Measurements from ENCODE around the gene SREBF1. TPM values are rescaled to one million over a fixed set of nuclear protein-coding genes. Genes with fewer than 3 reads are reported as not detected.

SREBF1 gene
- total RNA-seq, 2 experiments from 2014 or later: 69.3 to 73.6 TPM

DNA sequence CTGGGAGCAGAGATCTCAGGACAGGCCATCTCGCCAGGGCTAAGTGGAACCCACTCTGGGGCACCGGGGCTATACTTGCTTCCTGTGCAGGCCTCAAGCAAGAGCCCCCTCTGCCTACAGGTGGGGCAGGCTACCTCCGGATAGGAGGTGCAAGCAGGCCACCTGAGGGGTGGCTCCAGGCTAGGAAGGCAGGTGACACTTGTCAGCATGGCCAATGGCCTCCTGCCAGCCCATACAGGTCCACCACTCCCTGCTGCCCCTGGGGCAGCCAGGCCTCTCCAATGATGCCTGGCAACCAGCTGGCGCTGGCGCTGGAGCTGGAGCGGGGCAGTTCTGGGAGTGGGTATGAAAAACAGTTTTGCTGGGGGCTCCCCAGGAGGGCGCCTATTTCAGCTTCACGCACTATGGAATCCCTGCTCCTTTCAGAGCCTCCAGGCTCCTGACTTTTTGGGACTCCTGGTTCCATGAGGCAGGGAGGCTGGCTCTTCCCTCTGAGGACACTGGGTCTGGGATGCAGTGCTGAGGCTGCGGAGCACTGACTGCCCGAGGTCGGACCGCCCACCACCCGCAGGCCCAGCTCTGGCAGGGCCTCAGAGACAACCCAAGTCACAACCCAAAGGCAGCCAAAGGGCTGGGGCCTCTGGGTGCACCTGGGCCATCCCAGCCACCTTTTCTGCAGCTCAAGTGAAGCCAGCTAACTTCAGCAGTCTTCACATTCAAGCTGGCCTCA, 8.4 kb upstream of the SREBF1 start:
- ChIA-PET POLR2A (interaction anchor here (1.5 kb wide), 1 partner anchor 9 kb away, joined by 9 read pairs; the partner anchor contains the start of gene SREBF1), CTCF (interaction anchor here (1.0 to 5.1 kb wide), 2 partner anchors 8 to 10 kb away, joined by 6 to 32 read pairs; partner anchors contain the start of gene SREBF1)

DNA sequence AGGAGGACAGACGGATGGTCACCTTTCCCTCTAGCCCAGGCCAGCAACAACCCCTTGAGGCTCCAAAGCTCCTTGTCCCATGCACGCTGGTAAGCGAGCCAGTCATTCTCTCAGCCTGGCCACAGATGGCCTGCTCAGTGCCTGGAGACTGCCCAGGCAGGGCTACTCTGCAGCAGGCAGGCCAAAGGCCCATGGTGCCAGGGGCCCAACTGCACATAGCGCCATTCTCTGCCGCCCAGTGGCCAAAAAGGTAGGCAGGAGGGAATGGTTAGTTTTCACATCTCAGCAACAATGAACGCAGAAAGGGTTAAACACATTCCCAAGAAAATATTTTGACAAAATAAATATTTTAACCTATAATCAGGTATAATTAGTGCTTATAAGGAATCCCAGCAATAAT, 7.7 kb upstream of the SREBF1 start:
- CTCF ChIA-PET: no interaction called here
- POLR2A ChIA-PET: no interaction called here

DNA sequence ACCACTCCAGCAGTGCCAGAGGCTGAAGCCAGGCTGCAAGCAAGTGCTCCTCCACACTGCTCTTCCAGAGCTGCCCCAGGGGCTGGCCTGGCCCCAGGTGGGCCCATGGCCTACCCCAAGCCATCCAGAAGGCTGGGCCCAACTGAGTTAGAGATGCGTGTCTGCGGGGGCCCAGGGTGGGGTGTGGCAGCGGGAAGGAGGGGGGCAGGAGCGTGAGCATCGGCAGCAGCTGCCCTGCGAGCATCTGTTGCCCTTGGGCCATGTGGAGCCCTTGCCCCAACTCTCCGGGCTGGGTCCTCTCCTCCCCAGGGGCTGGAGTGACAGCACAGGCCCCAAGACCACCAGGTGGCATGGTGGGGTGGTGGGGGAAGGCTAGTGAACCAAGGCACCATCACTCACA, 7.3 kb upstream of the SREBF1 start:
- CTCF ChIA-PET: no interaction called here
- POLR2A ChIA-PET: no interaction called here

DNA sequence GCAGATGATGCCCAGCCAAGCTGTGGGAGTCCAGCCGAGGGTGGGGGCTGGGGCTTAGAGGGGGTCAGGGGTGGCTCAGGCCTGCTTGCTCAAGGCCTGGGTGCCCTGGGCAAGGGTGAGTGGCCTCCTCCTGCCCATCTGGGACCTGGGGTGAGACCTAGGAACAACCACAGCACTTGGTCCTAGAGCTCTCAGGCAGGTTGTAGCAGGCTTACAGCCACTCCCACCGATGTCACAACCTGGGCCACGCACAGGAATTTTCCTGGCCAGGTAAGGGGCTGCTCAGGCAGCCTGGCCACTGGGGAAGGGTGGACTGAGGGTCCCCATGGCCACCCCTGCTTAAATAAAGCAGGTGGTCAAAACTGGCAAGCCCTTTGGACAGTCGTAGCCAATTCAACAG, 6.3 kb upstream of the SREBF1 start:
- ChIA-PET CTCF (interaction anchor here (0.9 to 3.6 kb wide), 2 partner anchors 10 to 30 kb away, joined by 3 to 17 read pairs; no protein-coding TSS in a partner anchor), POLR2A (no interaction called here)

DNA sequence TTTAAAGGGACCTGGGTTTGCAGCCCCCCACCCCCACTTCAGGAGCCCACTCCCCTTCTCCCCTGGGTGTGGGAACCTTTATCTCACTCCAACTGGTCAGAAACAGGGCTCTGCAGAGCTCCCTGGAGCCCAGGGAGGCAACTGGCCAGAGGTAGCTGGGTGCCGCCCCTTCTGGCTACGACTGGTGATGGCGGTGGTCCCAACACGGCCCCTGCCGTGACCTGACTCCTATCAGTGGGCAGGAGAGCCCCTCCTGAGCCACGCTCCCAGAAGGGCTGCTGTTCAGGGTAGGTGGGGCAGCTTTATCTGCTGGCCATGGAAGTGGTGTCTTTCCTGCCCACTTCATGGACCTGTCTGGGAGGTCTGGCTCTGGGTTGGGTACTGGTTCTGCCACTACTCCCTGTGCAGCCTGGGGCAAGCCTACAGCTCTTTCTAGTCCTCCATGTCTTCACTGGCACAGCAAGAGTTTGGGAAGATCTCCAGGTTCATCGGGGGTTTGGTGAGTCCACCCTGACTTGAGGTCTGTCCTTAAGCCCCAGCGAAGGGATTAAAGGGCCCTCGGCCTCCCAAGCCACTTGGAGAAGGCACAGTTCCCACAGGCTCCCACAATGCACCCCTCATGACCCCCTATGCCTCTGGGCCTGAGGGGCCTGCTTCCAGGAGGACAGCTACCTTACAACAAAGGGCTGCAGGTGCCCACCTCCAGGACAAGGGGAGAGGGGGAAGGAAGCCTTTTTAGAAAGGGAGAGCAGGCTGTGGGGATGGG, 5.5 kb upstream of the SREBF1 start:
- CTCF ChIA-PET: interaction anchor here (0.9 to 3.6 kb wide), 2 partner anchors 11 to 29 kb away, joined by 3 to 17 read pairs; no protein-coding TSS in a partner anchor
- POLR2A ChIA-PET: no interaction called here

DNA sequence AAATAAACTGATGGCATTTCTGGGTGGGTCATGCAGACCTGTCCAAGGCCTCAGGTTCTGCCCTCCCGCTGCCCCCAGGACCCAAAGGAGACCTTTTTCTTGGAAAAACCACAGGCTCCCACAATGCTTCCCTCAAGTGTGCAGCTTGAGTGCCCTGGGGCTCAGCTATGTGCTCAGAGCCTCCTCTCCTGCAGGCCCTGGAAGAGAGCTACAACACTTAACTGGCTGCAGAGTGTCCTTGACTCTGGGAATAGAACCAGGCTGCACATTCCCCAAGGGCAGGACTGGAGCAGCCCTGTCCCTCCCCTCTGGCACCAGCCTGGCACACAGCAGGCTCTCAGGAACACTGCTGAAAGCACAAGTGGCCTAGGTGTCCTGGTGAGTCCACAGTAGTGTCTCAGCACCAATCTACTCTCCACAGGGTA, 4.8 kb upstream of the SREBF1 start:
- ChIA-PET CTCF (interaction anchor here (1.5 to 3.6 kb wide), 2 partner anchors 8 to 28 kb away, joined by 5 to 17 read pairs; no protein-coding TSS in a partner anchor), POLR2A (interaction anchor here (1.3 to 1.6 kb wide), 3 partner anchors 8 to 160 kb away, joined by 5 to 19 read pairs (median 6); no protein-coding TSS in a partner anchor)

DNA sequence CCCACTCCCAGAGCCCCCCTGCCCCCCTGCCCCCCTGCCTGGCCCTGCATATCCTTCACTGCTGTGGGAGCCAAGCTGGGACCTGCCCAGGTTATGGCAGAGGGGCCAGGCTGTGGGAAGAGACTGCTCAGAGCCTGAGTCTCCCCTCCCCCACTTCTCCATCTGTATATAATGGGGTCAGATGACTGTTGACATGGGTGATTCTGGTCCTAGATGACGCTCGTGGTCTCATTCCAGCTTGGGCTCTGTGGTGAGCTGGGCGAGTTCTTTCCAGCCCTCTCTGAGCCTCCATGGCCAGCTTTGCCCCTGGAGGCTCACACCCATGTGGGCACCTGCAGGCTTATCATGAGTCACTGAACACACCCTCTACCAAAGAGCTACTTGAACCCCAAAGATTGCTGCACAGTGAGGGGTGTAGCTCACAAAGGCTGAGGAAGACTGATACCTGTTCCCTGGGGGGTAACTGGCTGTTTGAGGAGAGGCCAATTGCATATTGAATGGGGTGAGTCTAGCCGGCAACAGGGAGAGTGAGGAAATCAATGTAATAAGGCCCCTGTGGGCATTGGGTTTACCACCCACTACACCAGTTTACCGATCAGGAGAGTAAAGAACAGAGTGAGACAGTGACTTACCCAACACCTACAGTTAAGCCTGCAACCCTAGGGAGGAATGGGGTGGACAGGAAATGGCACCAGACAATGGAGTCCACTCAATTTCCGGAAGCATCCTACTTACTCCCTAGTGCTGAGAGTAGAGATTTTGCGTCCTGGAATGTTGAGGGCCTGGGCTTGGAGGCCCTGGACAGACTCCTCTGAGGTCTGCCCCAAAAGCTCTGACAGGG, 4.2 kb upstream of the SREBF1 start:
- ChIA-PET CTCF (interaction anchor here (0.8 to 3.6 kb wide), 3 partner anchors 9 to 158 kb away, joined by 3 to 17 read pairs (median 5); no protein-coding TSS in a partner anchor), POLR2A (interaction anchor here (0.8 to 1.6 kb wide), 5 partner anchors 8 to 159 kb away, joined by 3 to 19 read pairs (median 6); no protein-coding TSS in a partner anchor)

DNA sequence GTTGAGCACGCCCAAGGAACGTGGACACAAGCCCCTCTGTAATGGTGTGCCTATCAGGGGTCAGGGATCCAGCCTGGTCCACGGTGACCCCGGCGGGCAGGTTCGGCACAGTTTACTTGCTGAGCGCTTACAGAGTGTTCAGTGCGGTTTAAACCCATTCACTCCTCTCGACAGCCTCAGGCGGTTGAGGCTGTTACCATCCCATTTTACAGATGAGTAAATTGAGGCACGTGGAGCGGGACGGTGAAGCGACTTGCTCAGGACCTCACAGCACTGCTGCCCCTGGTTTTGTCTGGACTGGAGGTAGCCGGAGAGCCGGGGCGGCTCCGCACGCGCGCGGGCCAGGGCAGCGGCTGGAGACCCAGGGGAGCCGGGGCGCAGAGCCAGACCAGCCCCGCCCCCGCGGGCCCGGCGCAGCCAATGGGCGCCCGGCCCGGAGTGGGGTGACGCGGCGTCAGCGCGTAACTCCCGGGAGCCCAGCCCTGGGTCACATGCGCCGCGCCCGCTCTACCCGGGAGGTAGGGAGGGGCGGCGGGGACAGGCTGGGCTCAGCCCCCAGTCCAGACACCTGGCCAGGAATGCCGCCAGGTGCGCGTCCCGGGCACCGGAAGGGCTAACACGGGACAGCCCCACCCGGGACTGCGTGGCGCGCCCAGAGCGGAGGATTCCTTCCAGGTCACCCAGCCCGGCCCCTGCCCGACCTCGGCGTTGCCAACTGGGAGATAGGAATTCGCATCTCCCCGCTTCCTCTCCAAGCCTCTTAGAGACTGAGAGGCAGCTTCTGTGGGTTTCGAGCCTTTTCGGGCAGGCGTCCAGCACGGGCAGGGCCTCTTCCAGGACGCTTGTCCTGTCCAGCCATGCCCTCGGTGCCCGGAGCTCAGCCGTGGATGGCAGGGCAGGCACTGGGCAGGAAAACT, 3.3 kb upstream of the SREBF1 start:
- POLR2A ChIA-PET: interaction anchor here (0.8 to 2.0 kb wide), 6 partner anchors 8 to 158 kb away, joined by 3 to 19 read pairs (median 6); no protein-coding TSS in a partner anchor
- CTCF ChIA-PET: interaction anchor here (0.8 to 4.5 kb wide), 5 partner anchors 8 to 157 kb away, joined by 3 to 32 read pairs (median 5); no protein-coding TSS in a partner anchor

DNA sequence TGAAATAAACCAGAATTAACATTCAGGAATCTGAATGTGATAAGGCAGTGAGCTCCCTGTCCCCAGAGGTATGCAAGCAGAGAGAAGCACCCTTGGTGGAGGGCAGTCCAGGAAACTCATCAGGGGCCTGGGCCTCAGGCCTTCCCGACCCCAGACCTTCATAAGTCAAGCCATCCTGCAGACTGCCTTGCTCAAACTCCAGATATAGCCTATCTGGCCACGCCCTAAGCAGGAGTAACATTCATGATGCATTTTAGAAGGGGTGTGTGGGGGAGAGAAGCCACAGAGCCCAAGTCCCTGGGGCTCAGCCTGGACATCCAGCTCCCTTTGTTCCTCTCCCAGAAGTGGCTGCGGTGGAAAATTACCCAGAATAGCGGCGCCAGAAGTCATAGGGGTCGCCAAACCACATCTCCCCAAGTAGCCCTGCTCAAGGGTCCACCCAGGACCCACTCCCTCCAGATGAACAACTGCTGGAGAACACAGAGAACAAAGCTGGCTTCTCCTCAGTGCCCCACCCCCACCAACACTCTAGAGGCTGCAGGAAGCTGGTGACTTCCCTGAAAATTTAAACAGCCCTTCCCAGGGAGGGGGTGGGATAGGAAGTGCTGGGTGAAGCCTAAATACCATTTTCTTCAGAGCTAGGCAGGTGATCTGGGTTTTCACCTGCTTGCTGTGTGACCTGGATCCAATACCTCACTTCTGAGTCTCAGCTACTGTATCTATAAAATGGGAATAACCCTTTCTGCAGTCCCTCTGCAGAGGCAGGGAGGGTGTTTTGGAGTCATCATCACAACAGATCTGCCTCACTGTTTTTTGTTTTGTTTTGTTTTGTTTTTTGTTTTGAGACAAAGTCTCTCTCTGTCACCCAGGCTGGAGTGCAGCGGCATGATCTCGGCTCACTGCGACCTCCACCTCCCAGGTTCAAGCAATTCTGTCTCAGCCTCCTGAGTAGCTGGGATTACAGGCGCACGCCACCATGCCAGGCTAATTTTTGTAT, 1.5 kb upstream of the SREBF1 start:
- ChIA-PET POLR2A (interaction anchor here (0.9 to 7.8 kb wide), 4 partner anchors 10 to 156 kb away, joined by 5 to 65 read pairs (median 8); partner anchors contain the start of genes DRC3 and TOM1L2), CTCF (interaction anchor here (0.9 to 4.5 kb wide), 6 partner anchors 9 to 45 kb away, joined by 3 to 32 read pairs (median 10); no protein-coding TSS in a partner anchor)

DNA sequence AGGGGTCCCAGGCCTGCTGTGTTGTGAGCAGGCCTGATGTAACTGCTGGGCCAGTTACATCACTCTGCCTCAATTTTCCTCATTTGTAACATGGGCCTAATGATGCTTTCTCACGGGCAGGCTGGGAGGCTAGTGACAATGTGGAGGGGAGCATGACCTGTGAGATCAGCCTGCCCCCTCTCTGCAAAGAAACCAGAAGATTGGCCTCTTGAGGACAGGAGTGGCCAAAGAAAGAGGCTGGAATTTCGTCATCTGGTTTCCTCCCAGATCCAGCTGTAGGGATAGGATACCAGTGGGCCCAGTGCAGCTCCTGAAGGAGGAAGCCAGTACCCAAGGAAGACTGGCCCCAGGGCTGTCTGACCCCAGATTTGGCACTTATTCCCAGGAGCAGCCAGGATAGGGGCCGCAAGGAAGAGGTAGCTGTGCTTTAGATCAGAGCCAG, 615 bp upstream of the SREBF1 start:
- POLR2A ChIA-PET: interaction anchor here (0.8 to 7.8 kb wide), 9 partner anchors 9 to 155 kb away, joined by 3 to 65 read pairs (median 9); partner anchors contain the start of genes DRC3 and TOM1L2

DNA sequence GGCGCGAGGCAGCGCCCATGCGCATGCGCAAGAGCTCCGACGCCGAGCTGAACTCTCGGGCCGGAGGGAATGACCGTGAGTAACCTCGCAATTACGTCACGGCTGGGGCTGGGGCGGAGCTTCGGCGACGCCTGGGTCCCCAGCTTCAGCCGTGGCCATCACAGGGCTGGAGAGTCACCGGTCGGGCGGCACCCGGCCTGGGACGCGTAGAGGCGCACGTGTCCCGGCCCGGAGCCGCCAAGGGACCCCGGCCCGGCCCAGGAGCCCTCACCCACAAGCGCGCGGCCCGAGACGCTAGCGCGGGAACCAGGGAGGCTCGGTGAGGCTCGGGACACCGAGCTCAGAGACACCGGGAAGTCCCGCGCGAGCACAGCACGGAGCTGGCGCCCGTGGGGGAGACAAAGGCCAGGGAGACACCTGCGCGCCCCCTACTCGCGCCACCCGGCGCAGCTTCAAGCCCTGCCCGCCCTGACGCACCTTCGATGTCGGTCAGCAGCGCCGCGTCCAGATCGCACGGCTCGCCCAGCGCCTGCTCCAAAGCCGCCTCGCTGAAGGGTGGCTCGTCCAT, 452 bp downstream of the SREBF1 start:
- POLR2A ChIA-PET: interaction anchor here (0.5 to 7.8 kb wide), 20 partner anchors 8 to 245 kb away, joined by 3 to 65 read pairs (median 6); partner anchors contain the start of genes DRC3 and TOM1L2
- CTCF ChIA-PET: interaction anchor here (1.0 to 4.5 kb wide), 7 partner anchors 11 to 122 kb away, joined by 3 to 32 read pairs (median 6); no protein-coding TSS in a partner anchor

More for the DNA sequence above, 615 bp upstream of the SREBF1 start:
- CTCF ChIA-PET: interaction anchor here (0.9 to 4.5 kb wide), 5 partner anchors 8 to 44 kb away, joined by 3 to 32 read pairs (median 16); no protein-coding TSS in a partner anchor

DNA sequence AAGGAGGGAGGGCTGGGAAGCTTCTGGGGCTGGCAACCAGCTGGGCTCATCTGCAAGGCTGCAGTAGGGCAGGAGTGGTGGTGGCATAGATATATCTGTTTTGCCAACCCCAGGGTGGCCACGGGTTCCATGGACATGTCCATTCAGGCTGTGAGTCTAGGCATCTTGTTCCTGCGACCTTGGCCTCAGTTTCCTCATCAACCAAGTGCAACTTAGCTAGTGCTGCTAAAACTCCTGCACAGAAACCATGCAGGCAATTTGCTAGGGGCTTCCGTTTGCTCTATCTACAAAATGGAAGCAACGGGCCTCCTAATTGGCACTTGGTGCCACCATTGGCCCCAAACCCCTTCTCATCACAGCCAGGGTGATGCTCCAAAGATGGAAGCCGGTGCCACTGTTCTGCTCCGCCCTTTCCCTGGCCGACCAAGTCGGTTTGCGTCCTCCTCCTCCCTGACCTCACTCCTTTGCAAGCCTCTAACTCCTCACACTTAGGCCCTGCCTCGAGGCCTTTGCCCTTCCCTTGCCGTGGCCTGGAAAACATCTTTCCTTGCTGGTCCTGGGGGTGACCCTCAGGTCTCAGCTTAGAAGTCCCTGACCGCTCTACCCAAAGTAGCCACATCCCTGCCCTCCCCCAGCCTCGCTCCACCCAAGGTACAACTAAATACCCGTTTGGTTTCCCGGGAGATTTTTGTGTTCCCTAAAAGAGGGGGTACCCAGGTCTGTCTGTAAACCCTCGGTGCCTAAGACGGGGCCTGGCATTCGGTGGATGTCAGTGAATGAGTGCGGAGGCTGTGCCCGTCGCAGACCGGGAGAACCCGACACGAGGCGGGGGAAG, 1.2 kb downstream of the SREBF1 start:
- POLR2A ChIA-PET: interaction anchor here (0.5 to 7.8 kb wide), 18 partner anchors 10 to 245 kb away, joined by 3 to 65 read pairs (median 6); partner anchors contain the start of genes DRC3 and TOM1L2
- CTCF ChIA-PET: interaction anchor here (1.0 to 4.5 kb wide), 8 partner anchors 10 to 122 kb away, joined by 3 to 32 read pairs (median 6); no protein-coding TSS in a partner anchor

DNA sequence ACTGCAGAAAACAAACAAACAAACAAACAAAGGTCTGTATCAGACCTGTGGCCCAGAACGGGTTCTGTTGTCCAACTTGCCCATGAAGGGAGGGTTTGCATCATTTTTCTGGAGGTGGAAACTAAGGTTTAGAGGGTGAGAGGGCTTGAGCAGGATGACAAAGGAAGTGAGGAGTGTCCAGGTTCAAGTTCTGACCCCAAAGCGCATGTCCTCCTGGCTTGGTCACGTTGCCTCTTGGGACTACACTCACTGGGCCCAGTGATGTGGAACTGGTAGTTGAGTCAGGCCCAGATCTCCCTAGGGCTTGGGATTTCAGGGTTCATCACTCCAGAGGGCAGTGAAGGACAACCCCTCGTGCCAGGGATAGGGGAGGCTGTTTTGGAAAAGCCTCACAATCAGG, 1.8 kb downstream of the SREBF1 start:
- CTCF ChIA-PET: interaction anchor here (1.3 to 2.3 kb wide), 3 partner anchors 9 to 26 kb away, joined by 3 to 4 read pairs (median 3); no protein-coding TSS in a partner anchor
- POLR2A ChIA-PET: interaction anchor here (4.5 to 7.8 kb wide), 2 partner anchors 10 to 20 kb away, joined by 47 to 65 read pairs; no protein-coding TSS in a partner anchor

DNA sequence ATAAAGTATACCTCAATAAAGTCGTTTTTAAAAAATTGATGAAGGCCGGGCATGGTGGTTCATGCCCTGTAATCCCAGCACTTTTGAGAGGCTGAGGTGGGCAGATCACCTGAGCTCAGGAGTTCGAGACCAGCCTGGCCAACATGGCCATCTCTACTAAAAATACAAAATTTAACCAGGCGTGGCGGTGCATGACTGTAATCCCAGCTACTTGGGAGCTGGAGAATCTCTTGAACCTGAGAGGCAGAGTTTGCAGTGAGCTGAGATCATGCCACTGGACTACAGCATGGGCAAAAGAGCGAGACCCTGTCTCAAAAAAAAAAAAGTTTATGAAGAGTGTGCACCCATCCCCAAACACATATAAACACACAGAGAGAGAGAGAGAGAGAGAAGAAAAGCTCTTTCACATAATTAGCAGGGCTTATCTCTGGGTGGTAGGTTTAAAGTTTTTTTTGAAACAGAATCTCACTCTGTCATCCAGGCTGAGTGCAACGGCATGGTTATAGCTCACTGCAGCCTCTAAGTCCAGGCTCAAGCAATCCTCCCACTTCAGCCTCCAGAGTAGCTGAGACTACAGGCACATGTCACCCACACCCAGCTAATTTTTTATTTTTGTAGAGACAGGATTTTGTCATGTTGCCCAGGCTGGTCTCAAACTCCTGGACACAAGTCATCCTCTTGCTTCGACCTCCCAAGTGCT, 3.0 kb downstream of the SREBF1 start:
- CTCF ChIA-PET: interaction anchor here (1.3 to 2.3 kb wide), 4 partner anchors 8 to 27 kb away, joined by 3 to 5 read pairs (median 4); no protein-coding TSS in a partner anchor
- POLR2A ChIA-PET: interaction anchor here (1.1 to 7.8 kb wide), 3 partner anchors 8 to 21 kb away, joined by 4 to 65 read pairs (median 47); no protein-coding TSS in a partner anchor

Data from activated CD8-positive, alpha-beta memory T cell treated with anti-CD3 and anti-CD28 coated beads for 36 hours (primary cell).